Karpas-422 (cell line): ENCODE measurements around the gene MBOAT1. TPM values are rescaled to one million over a fixed set of nuclear protein-coding genes. Genes with fewer than 3 reads are reported as not detected.
A peak's percentile ranks its signal among the peaks of the same experiment; 100 is the strongest.
"Not testable (repeated sequence)": the region's sequence is repeated elsewhere in the genome, so short reads cannot be mapped to it uniquely, and the experiment has no call there.

Source experiments
- DNase-seq: peaks from one replicate; pipeline ENCODE4 v3.0.0-alpha.2; 2015
- H2AFZ ChIP-seq: fragments of 200-600 bp; sonication (generic); 2 replicates; pipeline ENCODE4 v1.6.1; 2014; ENCODE audit warnings: antibody characterized with exemption, low read length, mixed read lengths
- H3K27ac ChIP-seq: fragments of 200-600 bp; sonication (generic); 2 replicates; pipeline ENCODE4 v1.5.1; 2014; ENCODE audit warnings: mild to moderate bottlenecking, low read length, moderate library complexity
- H3K27me3 ChIP-seq: fragments of 200-600 bp; sonication (generic); 2 replicates; pipeline ENCODE4 v1.6.1; 2014; ENCODE audit warnings: low read length, mixed read lengths
- H3K36me3 ChIP-seq: fragments of 200-600 bp; sonication (generic); 2 replicates; pipeline ENCODE4 v1.6.1; 2014; ENCODE audit warnings: low read length, mixed read lengths; ENCODE audit not compliant: insufficient read depth
- H3K4me1 ChIP-seq: fragments of 200-600 bp; sonication (generic); 2 replicates; pipeline ENCODE4 v1.6.1; 2014; ENCODE audit warnings: mild to moderate bottlenecking, low read length, mixed read lengths
- H3K4me2 ChIP-seq: fragments of 200-600 bp; sonication (generic); 2 replicates; pipeline ENCODE4 v1.6.1; 2014; ENCODE audit warnings: low read length, low read depth, mild to moderate bottlenecking; ENCODE audit not compliant: poor library complexity, severe bottlenecking
- H3K4me3 ChIP-seq: fragments of 200-600 bp; sonication (generic); 2 replicates; pipeline ENCODE4 v1.5.1; 2014; ENCODE audit warnings: mild to moderate bottlenecking, antibody characterized with exemption, low read length, mixed read lengths
- H3K79me2 ChIP-seq: fragments of 200-600 bp; sonication (generic); 2 replicates; pipeline ENCODE4 v1.6.1; 2014; ENCODE audit warnings: mild to moderate bottlenecking, low read length, mixed read lengths
- H3K9ac ChIP-seq: fragments of 200-600 bp; sonication (generic); 2 replicates; pipeline ENCODE4 v1.6.0; 2014; ENCODE audit warnings: low read length
- H3K9me2 ChIP-seq: fragments of 200-600 bp; sonication (generic), shearing (Covaris generic); replicated peaks from 2 replicates; pipeline ENCODE4 v1.6.0; 2014; ENCODE audit warnings: mild to moderate bottlenecking, low read length, moderate library complexity; ENCODE audit not compliant: insufficient read depth
- H3K9me3 ChIP-seq: fragments of 300-700, 200-600 bp; sonication (generic); 2 replicates; pipeline ENCODE4 v1.6.1; 2014; ENCODE audit warnings: low read length, mixed read lengths
- H4K20me1 ChIP-seq: fragments of 200-600 bp; sonication (generic); 2 replicates; pipeline ENCODE4 v1.6.1; 2014; ENCODE audit warnings: mild to moderate bottlenecking, antibody characterized with exemption, low read length, low read depth; ENCODE audit not compliant: insufficient read depth
- total RNA-seq: library from RNA; depleted of rRNA; stranded (reverse); fragments of >200 nt; shearing (Covaris generic); gene quantifications from 2 replicates; pipeline ENCODE4 v1.2.3, GENCODE V29; 2014; ENCODE audit warnings: low replicate concordance

MBOAT1 gene
- total RNA-seq, 1 experiment from 2014 or later = not detected

- Histone ChIP-seq H3K9me2 (no peaks in the 10 kb centered on the region), H3K36me3 (no peaks in the 10 kb centered on the region), H4K20me1 (no peaks in the 10 kb centered on the region), H3K27me3 (no peaks in the 10 kb centered on the region), H3K4me1 (no peaks in the 10 kb centered on the region), H3K4me2 (no peak overlapping the region), H3K9ac (no peak overlapping the region), H3K4me3 (no peak overlapping the region), H3K79me2 (no peaks in the 10 kb centered on the region), H3K27ac (no peak overlapping the region), H2AFZ (no peak overlapping the region), H3K9me3 (no peaks in the 10 kb centered on the region)
- no peak for DNase-seq
These were observed 39.3 kb upstream of the MBOAT1 start for GRCh38 chr6:20251525-20251924.

GRCh38 chr6:20246125-20246524 lies 33.9 kb upstream of the MBOAT1 start:
- H3K36me3 ChIP-seq = no peaks in the 10 kb centered on the region
- no peak overlapping the region for H3K4me3 ChIP-seq
- no peak overlapping the region for H3K27ac ChIP-seq
- H4K20me1 ChIP-seq = no peaks in the 10 kb centered on the region
- no peaks in the 10 kb centered on the region for H3K9me2 ChIP-seq
- no peaks in the 10 kb centered on the region for H3K4me1 ChIP-seq
- H3K79me2 ChIP-seq = no peaks in the 10 kb centered on the region
- H3K27me3 ChIP-seq = no peaks in the 10 kb centered on the region
- H2AFZ ChIP-seq = no peak overlapping the region
- no peak overlapping the region for H3K4me2 ChIP-seq
- H3K9ac ChIP-seq = no peak overlapping the region
- no peaks in the 10 kb centered on the region for H3K9me3 ChIP-seq
- DNase-seq = peak; percentile 7

- H4K20me1 ChIP-seq, H2AFZ ChIP-seq, H3K79me2 ChIP-seq, H3K9ac ChIP-seq, H3K27me3 ChIP-seq, H3K4me3 ChIP-seq, H3K4me2 ChIP-seq, H3K9me3 ChIP-seq, H3K27ac ChIP-seq, H3K9me2 ChIP-seq, H3K4me1 ChIP-seq, H3K36me3 ChIP-seq: not testable (repeated sequence)
- DNase-seq = peak; percentile 11
These were observed 32.8 kb upstream of the MBOAT1 start for GRCh38 chr6:20244807-20245681.

- Histone ChIP-seq H2AFZ (no peak overlapping the region), H3K27me3 (no peaks in the 10 kb centered on the region), H4K20me1 (no peaks in the 10 kb centered on the region), H3K27ac (no peak overlapping the region), H3K4me3 (no peak overlapping the region), H3K9me3 (no peaks in the 10 kb centered on the region), H3K9me2 (no peaks in the 10 kb centered on the region), H3K79me2 (no peaks in the 10 kb centered on the region), H3K36me3 (no peaks in the 10 kb centered on the region), H3K4me2 (no peak overlapping the region), H3K4me1 (no peaks in the 10 kb centered on the region), H3K9ac (no peak overlapping the region)
- DNase-seq = peak; percentile 2
These were observed 31.0 kb upstream of the MBOAT1 start for GRCh38 chr6:20243288-20243687.

GRCh38 chr6:20242397-20242796 lies 30.1 kb upstream of the MBOAT1 start:
- no peak for DNase-seq
- no peak overlapping the region for H3K27ac ChIP-seq

GRCh38 chr6:20241102-20241501 lies 28.8 kb upstream of the MBOAT1 start:
- Histone ChIP-seq H4K20me1 (no peaks in the 10 kb centered on the region), H3K27me3 (no peaks in the 10 kb centered on the region), H3K9me2 (no peaks in the 10 kb centered on the region)

More at GRCh38 chr6:20242397-20242796, 30.1 kb upstream of the MBOAT1 start:
- Histone ChIP-seq H3K9me2 (no peaks in the 10 kb centered on the region), H3K4me2 (no peak overlapping the region), H3K79me2 (no peaks in the 10 kb centered on the region), H3K4me3 (no peak overlapping the region), H3K4me1 (no peaks in the 10 kb centered on the region), H4K20me1 (no peaks in the 10 kb centered on the region), H3K27me3 (no peaks in the 10 kb centered on the region), H3K36me3 (no peaks in the 10 kb centered on the region), H3K9ac (no peak overlapping the region), H3K9me3 (no peaks in the 10 kb centered on the region), H2AFZ (no peak overlapping the region)

GRCh38 chr6:20238688-20239587 lies 26.7 kb upstream of the MBOAT1 start:
- DNase-seq = no peak
- Histone ChIP-seq H3K27ac (no peak overlapping the region), H3K9ac (no peak overlapping the region), H4K20me1 (no peaks in the 10 kb centered on the region), H3K9me2 (no peaks in the 10 kb centered on the region), H3K4me2 (no peak overlapping the region), H3K27me3 (no peaks in the 10 kb centered on the region), H3K4me1 (no peaks in the 10 kb centered on the region), H3K79me2 (no peaks in the 10 kb centered on the region), H3K36me3 (no peaks in the 10 kb centered on the region), H3K9me3 (no peaks in the 10 kb centered on the region), H3K4me3 (no peak overlapping the region), H2AFZ (no peak overlapping the region)

More at GRCh38 chr6:20241102-20241501, 28.8 kb upstream of the MBOAT1 start:
- no peak overlapping the region for H2AFZ ChIP-seq
- H3K9me3 ChIP-seq = no peaks in the 10 kb centered on the region
- H3K36me3 ChIP-seq = no peaks in the 10 kb centered on the region
- DNase-seq = peak; percentile 6
- no peaks in the 10 kb centered on the region for H3K4me1 ChIP-seq
- no peak overlapping the region for H3K4me3 ChIP-seq
- H3K4me2 ChIP-seq = no peak overlapping the region
- no peaks in the 10 kb centered on the region for H3K79me2 ChIP-seq
- H3K9ac ChIP-seq = no peak overlapping the region
- no peak overlapping the region for H3K27ac ChIP-seq
